Kidney (tissue), 14 donors: ENCODE data around the gene FAM162B. TPM values are rescaled to one million over a fixed set of nuclear protein-coding genes. Genes with fewer than 3 reads are reported as not detected.

ENCODE experiments used
- DNase-seq, 5 donors: peaks; one replicate each; pipeline ENCODE4 v3.0.0-alpha.2; 2013 to 2020
- FAIRE-seq: peaks from 2 replicates; lab custom pipeline; 2012; peaks lifted over from hg19 to GRCh38; lab: Jason Lieb, UNC
- H3K27ac ChIP-seq, 2 donors: one replicate each; pipeline ENCODE4 v1.7.0; 2013; ENCODE audit warnings: low read depth in 2 of 2, low read length in 2 of 2, inconsistent platforms in 1 of 2
- H3K27me3 ChIP-seq: one replicate; pipeline ENCODE4 v1.7.1; 2013; ENCODE audit warnings: low read length, inconsistent platforms; ENCODE audit not compliant: control insufficient read depth, insufficient read depth
- H3K36me3 ChIP-seq, 3 donors: one replicate each; pipeline versions ENCODE4 v1.7.0 to v1.7.1; 2013; ENCODE audit warnings: low read length in 3 of 3, control low read depth in 1 of 3, inconsistent platforms in 1 of 3; ENCODE audit not compliant: insufficient read depth in 3 of 3, control insufficient read depth in 2 of 3
- H3K4me1 ChIP-seq, 3 donors: one replicate each; pipeline versions ENCODE4 v1.7.0 to v1.7.1; 2013; ENCODE audit warnings: low read length in 3 of 3, inconsistent platforms in 1 of 3, low read depth in 1 of 3; ENCODE audit not compliant: control insufficient read depth in 2 of 3, insufficient read depth in 2 of 3
- H3K4me3 ChIP-seq, 3 donors: one replicate each; pipeline versions ENCODE4 v1.7.0 to v1.8.1; 2013; ENCODE audit warnings: low read length in 3 of 3, control low read depth in 1 of 3, inconsistent platforms in 1 of 3
- H3K9ac ChIP-seq, 3 donors: one replicate each; pipeline versions ENCODE4 v1.7.0 to v1.7.1; 2013; ENCODE audit warnings: low read length in 3 of 3, control low read depth in 1 of 3, inconsistent platforms in 1 of 3
- H3K9me3 ChIP-seq, 3 donors: one replicate each; pipeline versions ENCODE4 v1.7.0 to v1.7.1; 2013; ENCODE audit warnings: low read length in 3 of 3, control low read depth in 1 of 3, inconsistent platforms in 1 of 3; ENCODE audit not compliant: control insufficient read depth in 2 of 3, insufficient read depth in 1 of 3
- intact Hi-C: fragments of 100-400 bp; cut with DNase I; formaldehyde crosslinking; loops from one replicate; pipeline ENCODE4 v1.11.1; 2022
- polyA plus RNA-seq: library from polyadenylated mRNA; stranded (reverse); fragments of 350-450 nt; fragmentation: Illumina TruSeq; extraction: RNeasy Lipid Tissue Mini Kit (QIAGEN cat#74804); gene quantifications from one replicate; pipeline ENCODE4 v1.2.3, GENCODE V29; 2014; ENCODE audit warnings: low read depth, low replicate concordance; ENCODE audit not compliant: insufficient read depth
- total RNA-seq: library from RNA; stranded (reverse); fragmentation: NEBNext Ultra II Directional; extraction: Animal tissue kit (Norgen Biotek cat#: 25700); gene quantifications from one replicate; pipeline ENCODE4 v1.2.1, GENCODE V29; 2021
- TF ChIP-seq, protein P1 (sequence below): IDR thresholded peaks from 3 replicates; pipeline ENCODE4 v1.5.1; 2012; ENCODE audit warnings: mild to moderate bottlenecking, moderate library complexity, borderline replicate concordance; ENCODE audit not compliant: insufficient read depth; ENCODE audit errors: extremely low read depth
- donor health status: control.
- donor health status: control.
- donor health status: control.
- donor health status: control.
- donor health status: control.
- donor health status: DM: yes; HTN: yes; CAD: no.
- donor health status: Normal renal cell carcinoma (clear cell type).

The FAM162B gene
- total and polyA plus RNA-seq, 2 donors from 2014 or later = 4.3 to 5.8 TPM

DNA sequence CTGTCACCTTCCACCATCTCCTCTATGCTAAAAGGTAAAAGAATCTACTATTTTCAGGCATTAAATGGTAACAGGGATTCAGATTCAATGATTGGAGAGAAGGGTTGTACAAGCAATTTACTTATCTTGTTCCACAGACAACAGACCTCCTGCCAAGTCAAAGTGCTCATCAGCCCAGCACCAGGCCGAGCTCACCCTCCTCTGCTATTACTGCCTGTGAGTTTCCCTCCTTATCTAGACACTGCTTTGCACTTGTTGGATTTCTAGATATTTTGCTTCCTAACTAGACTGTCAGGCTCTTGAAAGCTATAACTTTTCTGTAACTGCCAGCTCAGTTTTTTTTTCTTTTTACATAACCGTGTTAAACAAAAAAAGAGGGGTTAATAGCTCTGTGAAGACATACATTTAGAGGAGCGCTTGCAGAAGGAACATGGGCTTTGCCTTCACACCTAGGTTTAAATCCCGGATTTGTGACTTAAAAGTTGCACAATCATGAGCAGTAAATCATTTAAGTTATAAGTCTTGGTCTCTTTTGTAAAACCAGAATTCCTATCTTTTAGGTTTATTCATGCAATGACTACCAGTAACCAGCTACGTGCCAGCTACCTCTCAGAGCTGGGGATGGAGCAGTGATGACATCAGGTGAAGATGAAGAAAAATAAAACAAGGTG is 1.1 kb upstream of the FAM162B start:
- intact Hi-C loops = no loop called here
- TF ChIP-seq, protein P1, sequence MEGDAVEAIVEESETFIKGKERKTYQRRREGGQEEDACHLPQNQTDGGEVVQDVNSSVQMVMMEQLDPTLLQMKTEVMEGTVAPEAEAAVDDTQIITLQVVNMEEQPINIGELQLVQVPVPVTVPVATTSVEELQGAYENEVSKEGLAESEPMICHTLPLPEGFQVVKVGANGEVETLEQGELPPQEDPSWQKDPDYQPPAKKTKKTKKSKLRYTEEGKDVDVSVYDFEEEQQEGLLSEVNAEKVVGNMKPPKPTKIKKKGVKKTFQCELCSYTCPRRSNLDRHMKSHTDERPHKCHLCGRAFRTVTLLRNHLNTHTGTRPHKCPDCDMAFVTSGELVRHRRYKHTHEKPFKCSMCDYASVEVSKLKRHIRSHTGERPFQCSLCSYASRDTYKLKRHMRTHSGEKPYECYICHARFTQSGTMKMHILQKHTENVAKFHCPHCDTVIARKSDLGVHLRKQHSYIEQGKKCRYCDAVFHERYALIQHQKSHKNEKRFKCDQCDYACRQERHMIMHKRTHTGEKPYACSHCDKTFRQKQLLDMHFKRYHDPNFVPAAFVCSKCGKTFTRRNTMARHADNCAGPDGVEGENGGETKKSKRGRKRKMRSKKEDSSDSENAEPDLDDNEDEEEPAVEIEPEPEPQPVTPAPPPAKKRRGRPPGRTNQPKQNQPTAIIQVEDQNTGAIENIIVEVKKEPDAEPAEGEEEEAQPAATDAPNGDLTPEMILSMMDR = no peak
- Histone ChIP-seq H3K4me1 (no peaks in the 10 kb centered on the region), H3K9me3 (no peaks in the 10 kb centered on the region), H3K27ac (no peak overlapping the region), H3K36me3 (no peaks in the 10 kb centered on the region), H3K9ac (no peak overlapping the region), H3K4me3 (no peak overlapping the region), H3K27me3 (peaks cover 18% of the 10 kb centered on the region)
- DNase-seq (no peak), FAIRE-seq (no peak)

DNA sequence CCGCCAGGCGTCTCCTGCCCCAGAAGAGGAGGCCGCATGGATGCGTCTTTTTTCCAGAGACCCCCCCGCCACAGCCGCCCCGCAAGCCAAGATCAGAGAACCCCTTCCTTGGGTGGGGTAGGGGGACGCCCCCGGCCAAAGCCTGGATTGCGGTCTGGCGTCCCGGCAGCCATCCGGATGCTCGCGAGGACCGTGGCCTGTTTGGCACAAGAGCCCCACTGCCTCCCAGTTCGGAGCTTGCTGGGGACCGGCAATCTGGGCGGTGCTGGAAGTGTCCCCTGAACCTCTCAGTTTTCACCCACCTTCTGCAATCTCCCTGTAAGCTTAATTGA is 924 bp downstream of the FAM162B start:
- peak overlapping the region in 1 of 3 donors; percentile 37 for H3K9ac ChIP-seq
- intact Hi-C loops = no loop called here

DNA sequence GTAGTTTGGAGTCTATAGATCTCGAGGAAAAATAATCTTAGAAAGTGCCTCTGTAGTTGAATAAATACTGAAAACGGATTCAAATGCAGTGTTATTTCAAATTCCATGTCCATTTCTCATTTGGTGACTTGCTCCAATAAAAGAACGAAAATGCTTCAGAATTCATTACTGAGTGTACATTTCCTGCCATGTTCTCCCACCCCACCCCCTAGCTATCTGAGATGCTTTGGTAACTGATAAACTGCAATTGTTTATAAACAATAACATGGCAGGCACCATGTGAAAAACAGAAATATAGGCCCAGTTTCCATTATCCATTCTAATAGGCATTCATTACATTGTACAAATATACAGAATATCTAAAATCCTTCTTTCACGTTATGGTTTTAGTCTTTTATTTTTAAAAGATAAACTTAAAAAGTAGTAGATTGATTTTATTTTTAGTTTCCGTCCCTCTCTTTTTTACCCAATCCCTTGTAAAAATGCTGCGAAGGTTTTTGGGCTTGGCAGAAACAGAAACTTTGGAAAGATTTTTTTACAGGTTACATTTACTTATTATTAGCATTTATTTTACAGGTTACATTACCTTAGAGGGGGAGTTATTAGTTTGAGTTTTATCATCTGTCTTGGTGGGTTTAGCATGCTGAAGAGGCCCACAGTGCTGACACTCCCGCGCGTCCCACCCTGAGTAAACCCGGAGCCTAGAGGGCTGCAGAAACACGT is 1.5 kb downstream of the FAM162B start:
- FAIRE-seq (no peak), DNase-seq (no peak)
- Histone ChIP-seq H3K27ac (no peak overlapping the region), H3K27me3 (peaks cover 18% of the 10 kb centered on the region), H3K9me3 (no peaks in the 10 kb centered on the region), H3K4me3 (peak overlapping the region in 1 of 3 donors; percentile 66), H3K9ac (no peak overlapping the region), H3K36me3 (no peaks in the 10 kb centered on the region), H3K4me1 (no peaks in the 10 kb centered on the region)
- intact Hi-C loops = no loop called here
- TF ChIP-seq, protein P1 = no peak

More for the DNA sequence above, 924 bp downstream of the FAM162B start:
- Histone ChIP-seq H3K36me3 (no peaks in the 10 kb centered on the region), H3K4me3 (peak overlapping the region; percentile 14 to 66 (median 61)), H3K27me3 (peaks cover 18% of the 10 kb centered on the region), H3K9me3 (no peaks in the 10 kb centered on the region), H3K27ac (peak overlapping the region in 1 of 2 donors; percentile 23), H3K4me1 (no peaks in the 10 kb centered on the region)
- no peak for FAIRE-seq
- DNase-seq = peak in 3 of 5 donors; percentile 20 to 80 (median 52)
- TF ChIP-seq, protein P1 = no peak
